ENCODE data around the gene OBP2A.

DNA sequence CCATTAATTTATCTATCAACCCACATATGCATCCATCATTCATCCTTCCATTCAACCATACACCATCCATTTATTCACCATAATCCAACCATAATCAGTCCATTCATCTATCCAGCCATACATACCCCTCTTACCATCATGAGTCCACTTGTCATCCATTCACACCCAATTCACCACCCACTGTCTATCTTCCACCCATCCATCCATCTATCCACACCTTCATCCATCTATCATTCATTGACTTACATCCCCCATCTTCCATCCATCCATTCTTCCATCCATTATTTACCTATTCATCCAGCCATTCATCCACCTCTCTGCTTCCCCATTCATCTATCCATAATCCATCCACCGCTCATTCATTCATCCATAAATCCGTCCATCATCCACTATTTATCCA is 33.4 kb downstream of the OBP2A start:
- TF ChIP-seq, protein P1, sequence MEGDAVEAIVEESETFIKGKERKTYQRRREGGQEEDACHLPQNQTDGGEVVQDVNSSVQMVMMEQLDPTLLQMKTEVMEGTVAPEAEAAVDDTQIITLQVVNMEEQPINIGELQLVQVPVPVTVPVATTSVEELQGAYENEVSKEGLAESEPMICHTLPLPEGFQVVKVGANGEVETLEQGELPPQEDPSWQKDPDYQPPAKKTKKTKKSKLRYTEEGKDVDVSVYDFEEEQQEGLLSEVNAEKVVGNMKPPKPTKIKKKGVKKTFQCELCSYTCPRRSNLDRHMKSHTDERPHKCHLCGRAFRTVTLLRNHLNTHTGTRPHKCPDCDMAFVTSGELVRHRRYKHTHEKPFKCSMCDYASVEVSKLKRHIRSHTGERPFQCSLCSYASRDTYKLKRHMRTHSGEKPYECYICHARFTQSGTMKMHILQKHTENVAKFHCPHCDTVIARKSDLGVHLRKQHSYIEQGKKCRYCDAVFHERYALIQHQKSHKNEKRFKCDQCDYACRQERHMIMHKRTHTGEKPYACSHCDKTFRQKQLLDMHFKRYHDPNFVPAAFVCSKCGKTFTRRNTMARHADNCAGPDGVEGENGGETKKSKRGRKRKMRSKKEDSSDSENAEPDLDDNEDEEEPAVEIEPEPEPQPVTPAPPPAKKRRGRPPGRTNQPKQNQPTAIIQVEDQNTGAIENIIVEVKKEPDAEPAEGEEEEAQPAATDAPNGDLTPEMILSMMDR (IDR thresholded peaks at IDR 0.05): no peak
- TF ChIP-seq POLR2A (IDR thresholded peaks at IDR 0.05): no peak

All from adrenal gland (tissue), 5 donors.